COLO829 (cell line): ENCODE data around the gene TOLLIP.
"Not testable (repeated sequence)": the region's sequence is repeated elsewhere in the genome, so short reads cannot be mapped to it uniquely, and the experiment has no call there.

Experiments used
- DNase-seq: peaks from one replicate; pipeline ENCODE4 v3.0.0; 2012; ENCODE audit warnings: low spot score

Gene TOLLIP

GRCh38 chr11:1263010-1263409, 46.4 kb downstream of the TOLLIP start:
- no peak for DNase-seq

GRCh38 chr11:1262172-1263006, 47.0 kb downstream of the TOLLIP start:
- DNase-seq: peak; percentile 90

- no peak for DNase-seq
Measured at GRCh38 chr11:1261241-1262071, 48.0 kb downstream of the TOLLIP start.

GRCh38 chr11:1260620-1261019, 48.8 kb downstream of the TOLLIP start:
- no peak for DNase-seq

GRCh38 chr11:1260023-1260501, 49.4 kb downstream of the TOLLIP start:
- peak; percentile 71 for DNase-seq

- no peak for DNase-seq
Measured at GRCh38 chr11:1259561-1259960, 49.9 kb downstream of the TOLLIP start.

- no peak for DNase-seq
Measured at GRCh38 chr11:1259076-1259461, 50.4 kb downstream of the TOLLIP start.

- DNase-seq: no peak
Measured at GRCh38 chr11:1258401-1259075, 50.9 kb downstream of the TOLLIP start.

- no peak for DNase-seq
Measured at GRCh38 chr11:1257916-1258315, 51.5 kb downstream of the TOLLIP start.

- no peak for DNase-seq
Measured at GRCh38 chr11:1257366-1257765, 52.1 kb downstream of the TOLLIP start.

GRCh38 chr11:1256257-1257045, 53.0 kb downstream of the TOLLIP start:
- DNase-seq: no peak

GRCh38 chr11:1255151-1255550, 54.3 kb downstream of the TOLLIP start:
- DNase-seq: no peak

GRCh38 chr11:1254733-1255132, 54.7 kb downstream of the TOLLIP start:
- DNase-seq: no peak

- DNase-seq: no peak
Measured at GRCh38 chr11:1254086-1254648, 55.3 kb downstream of the TOLLIP start.

GRCh38 chr11:1253103-1253485, 56.3 kb downstream of the TOLLIP start:
- no peak for DNase-seq

- no peak for DNase-seq
Measured at GRCh38 chr11:1252371-1253102, 56.9 kb downstream of the TOLLIP start.

- DNase-seq: no peak
Measured at GRCh38 chr11:1251236-1251770, 58.1 kb downstream of the TOLLIP start.

GRCh38 chr11:1250411-1250810, 59.0 kb downstream of the TOLLIP start:
- DNase-seq: not testable (repeated sequence)

- not testable (repeated sequence) for DNase-seq
Measured at GRCh38 chr11:1248951-1249350, 60.5 kb downstream of the TOLLIP start.

GRCh38 chr11:1247026-1247425, 62.4 kb downstream of the TOLLIP start:
- not testable (repeated sequence) for DNase-seq
